Measurements from ENCODE around the gene FIGN.
A peak's percentile ranks its signal among the peaks of the same experiment; 100 is the strongest.

The FIGN gene

DNA sequence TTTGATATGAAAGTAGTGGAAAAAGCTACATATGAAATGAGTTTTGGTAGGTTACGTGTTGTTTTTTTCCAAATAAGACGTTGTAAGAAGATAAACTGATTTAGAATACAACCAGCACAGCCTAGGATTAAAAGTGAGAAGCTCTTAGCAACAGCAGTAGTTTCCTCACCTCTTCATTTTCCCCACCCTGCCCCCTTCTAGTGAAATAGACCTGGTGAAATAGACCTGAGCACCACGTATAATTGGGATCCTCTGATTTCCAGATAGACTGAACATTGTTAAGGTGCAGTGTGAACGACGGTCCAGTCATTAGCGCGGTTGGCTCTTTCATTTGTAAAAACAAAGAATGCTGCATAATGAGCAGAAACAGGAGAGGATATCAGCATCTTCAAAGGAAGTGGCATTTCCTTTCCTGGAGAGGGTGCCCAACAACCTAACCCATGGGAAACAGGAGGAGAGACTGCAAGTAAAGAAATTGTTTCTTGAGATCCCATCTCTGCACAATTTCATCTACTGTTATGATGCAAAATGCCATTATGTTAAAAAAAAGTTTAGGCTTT is 114.3 kb downstream of the FIGN start:
- H3K27ac ChIP-seq, result no peak overlapping the region
- TF ChIP-seq ZFX (IDR thresholded peaks at IDR 0.05; ENCODE audit: borderline replicate concordance), result no peak
- TF ChIP-seq, protein P1, sequence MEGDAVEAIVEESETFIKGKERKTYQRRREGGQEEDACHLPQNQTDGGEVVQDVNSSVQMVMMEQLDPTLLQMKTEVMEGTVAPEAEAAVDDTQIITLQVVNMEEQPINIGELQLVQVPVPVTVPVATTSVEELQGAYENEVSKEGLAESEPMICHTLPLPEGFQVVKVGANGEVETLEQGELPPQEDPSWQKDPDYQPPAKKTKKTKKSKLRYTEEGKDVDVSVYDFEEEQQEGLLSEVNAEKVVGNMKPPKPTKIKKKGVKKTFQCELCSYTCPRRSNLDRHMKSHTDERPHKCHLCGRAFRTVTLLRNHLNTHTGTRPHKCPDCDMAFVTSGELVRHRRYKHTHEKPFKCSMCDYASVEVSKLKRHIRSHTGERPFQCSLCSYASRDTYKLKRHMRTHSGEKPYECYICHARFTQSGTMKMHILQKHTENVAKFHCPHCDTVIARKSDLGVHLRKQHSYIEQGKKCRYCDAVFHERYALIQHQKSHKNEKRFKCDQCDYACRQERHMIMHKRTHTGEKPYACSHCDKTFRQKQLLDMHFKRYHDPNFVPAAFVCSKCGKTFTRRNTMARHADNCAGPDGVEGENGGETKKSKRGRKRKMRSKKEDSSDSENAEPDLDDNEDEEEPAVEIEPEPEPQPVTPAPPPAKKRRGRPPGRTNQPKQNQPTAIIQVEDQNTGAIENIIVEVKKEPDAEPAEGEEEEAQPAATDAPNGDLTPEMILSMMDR (IDR thresholded peaks at IDR 0.05), result no peak

DNA sequence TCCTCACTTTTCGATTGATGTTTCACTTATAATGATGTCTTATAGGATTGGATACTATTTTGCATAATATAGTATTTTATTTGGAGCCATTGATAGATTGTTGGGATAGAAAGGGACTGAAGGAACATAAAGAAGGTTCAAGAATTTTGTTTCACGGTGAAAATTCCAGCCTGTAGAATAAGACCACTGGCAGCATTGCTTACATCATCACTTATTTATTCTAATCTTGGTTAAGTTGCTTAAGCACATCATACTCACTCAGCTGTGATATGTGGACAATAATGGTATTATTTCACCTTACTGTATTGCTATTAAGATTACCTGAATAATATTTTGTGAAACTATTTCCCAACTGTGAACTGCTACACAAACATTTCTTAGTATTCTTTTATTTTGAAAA is 118.3 kb downstream of the FIGN start:
- H3K27ac ChIP-seq, result no peak overlapping the region
- TF ChIP-seq, protein P1 (IDR thresholded peaks at IDR 0.05), result no peak
- TF ChIP-seq ZFX (IDR thresholded peaks at IDR 0.05; ENCODE audit: borderline replicate concordance), result no peak

DNA sequence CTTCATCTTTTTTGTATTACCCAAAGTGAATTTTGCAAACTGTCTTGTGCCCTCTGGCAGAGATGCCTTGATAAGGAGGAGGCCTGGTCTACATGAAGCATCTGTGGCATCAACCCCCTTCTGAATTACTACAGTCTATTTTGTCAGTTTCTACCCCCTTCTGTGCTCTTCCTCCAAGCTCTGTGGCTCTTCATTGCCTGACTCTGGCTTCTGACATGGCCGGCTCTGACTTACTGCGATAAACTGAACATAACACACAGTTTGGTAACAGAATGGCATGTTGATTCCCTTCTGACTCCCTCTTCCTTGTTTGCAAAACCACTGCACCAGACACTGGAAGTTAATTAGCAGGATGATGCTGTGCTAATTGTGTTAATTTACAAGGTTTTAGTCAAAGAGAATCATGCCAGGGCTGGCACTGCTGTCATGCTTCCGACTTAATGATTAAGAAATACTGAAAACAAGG is 122.5 kb downstream of the FIGN start:
- no peak overlapping the region for H3K27ac ChIP-seq
- TF ChIP-seq ZFX (IDR thresholded peaks at IDR 0.05; ENCODE audit: borderline replicate concordance), result no peak
- TF ChIP-seq, protein P1 (IDR thresholded peaks at IDR 0.05), result no peak

DNA sequence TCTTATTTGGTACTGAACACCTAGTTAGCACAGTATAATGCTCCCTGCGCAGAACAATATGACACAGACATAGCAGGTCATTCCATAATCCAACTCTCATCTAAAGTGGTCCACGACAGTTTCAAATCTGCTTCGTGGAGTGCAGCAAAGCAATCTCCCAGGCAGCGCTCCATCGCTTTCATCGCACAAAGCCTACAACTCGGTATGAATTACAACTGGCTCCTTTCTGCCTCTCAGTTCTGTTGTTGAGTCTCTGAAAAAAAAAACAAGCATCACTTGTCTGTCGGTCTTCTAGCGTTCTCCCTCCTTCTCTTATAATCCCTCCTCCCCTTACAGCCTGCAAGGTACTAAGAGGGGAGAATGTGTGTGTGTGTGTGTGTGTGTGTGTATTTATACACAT is 123.5 kb downstream of the FIGN start:
- TF ChIP-seq ZFX (IDR thresholded peaks at IDR 0.05; ENCODE audit: borderline replicate concordance), result no peak
- TF ChIP-seq, protein P1 (IDR thresholded peaks at IDR 0.05), result no peak
- H3K27ac ChIP-seq, result no peak overlapping the region

DNA sequence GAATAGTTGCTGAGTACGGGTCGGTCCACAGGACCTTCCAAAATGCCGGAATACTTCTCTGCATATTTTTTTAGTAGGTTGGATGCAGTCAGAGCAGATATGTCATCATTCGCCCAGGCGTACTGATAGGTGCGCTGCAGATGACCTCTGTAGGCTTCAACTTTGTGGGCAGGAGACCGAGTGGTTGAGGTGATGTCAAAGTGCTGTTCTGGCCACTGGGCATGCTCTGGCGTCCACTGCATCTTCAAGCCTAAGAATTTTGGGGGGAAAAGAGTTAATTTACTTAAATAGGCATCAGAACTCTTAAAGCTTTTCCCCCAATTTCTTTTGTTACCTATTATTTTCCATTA is 124.3 kb downstream of the FIGN start:
- no peak overlapping the region for H3K27ac ChIP-seq
- TF ChIP-seq, protein P1 (IDR thresholded peaks at IDR 0.05), result no peak
- TF ChIP-seq ZFX (IDR thresholded peaks at IDR 0.05; ENCODE audit: borderline replicate concordance), result no peak

DNA sequence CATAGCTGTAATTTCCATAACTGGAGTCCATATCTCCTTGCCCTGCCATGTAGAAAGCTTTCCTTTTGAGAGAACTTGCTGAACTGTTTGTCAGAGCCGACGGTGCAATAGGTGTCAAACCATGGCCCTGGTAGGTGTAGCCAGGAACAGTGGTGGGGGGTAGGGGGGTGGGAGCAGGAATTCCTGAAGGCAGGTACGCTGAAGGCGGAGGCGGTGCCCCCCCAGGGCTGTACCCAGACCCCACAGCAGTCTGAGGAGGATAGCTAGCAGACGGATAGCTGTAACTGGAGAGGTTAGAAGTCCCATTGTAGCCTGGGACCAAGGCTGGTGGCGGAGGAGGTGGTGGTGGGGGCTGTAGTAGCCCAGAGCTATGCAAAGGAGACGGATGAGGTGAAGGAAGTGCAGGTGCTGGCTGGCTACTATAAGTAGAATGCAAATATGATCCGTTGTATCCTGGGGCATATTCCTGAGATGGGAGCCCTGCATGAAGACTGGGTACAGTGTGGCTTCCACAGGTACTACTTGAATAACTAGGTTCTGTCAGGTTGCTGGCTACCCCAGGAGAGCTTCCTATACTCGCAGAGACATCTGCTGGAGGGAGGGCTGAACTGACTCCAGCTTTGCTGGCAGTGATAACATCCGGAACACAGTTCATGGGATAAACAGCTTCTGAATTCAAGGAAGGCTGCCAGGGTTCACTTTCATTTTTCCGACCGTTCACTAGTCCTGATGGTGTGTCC is 124.8 kb downstream of the FIGN start:
- TF ChIP-seq ZFX (IDR thresholded peaks at IDR 0.05; ENCODE audit: borderline replicate concordance), result no peak
- TF ChIP-seq, protein P1 (IDR thresholded peaks at IDR 0.05), result peak; percentile 12; the same call in 1 of the 2 replicates
- no peak overlapping the region for H3K27ac ChIP-seq

DNA sequence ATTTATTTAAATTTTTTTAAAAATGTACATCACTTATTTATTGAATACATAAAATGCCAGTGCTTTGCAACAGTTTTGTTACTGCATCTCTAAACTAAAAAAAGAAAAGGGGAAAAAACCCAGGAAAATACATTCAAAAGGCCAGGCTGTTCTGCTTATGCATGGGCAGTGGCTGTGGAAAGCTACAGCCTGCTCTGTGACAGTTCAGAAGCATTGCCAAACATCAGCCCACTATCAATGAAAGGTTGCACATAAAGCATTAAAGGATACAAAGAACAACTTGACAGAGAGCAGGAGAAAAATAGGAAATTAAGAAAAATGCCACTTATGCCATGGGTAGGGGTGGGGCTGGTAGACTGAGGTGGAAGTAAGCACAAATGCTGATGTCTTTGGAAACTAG is 128.2 kb downstream of the FIGN start:
- TF ChIP-seq, protein P1 (IDR thresholded peaks at IDR 0.05), result no peak
- TF ChIP-seq ZFX (IDR thresholded peaks at IDR 0.05; ENCODE audit: borderline replicate concordance), result no peak
- no peak overlapping the region for H3K27ac ChIP-seq
